Measurements from ENCODE around the gene F8. TPM values are rescaled to one million over a fixed set of nuclear protein-coding genes. Genes with fewer than 3 reads are reported as not detected.

The F8 gene
- total and polyA plus RNA-seq, 2 donors (not counting 1 experiment from before 2014, with no cell fraction given) = 4.5 to 7.9 TPM

DNA sequence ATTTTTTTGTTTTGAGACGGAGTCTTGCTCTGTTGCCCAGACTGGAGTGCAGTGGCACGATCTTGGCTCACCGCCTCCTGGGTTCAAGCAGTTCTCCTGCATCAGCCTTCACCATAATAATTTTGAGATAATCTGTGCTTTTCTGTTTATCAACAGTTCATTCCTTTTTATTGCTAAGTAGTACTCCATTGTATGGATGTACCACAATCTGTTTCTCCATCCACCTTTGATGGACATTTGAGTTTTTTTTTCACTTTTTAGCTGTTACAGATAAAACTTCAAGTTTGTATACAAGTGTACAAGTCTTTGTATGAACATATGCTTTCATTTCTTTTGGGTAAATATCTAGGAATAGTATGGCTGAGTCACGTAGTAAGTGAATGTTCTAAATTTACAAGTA, 13.2 kb upstream of the F8 start:
- no peaks in the 10 kb centered on the region for H3K4me1 ChIP-seq (ENCODE audit: control insufficient read depth, extremely low read depth, insufficient read depth, low read length)
- H3K36me3 ChIP-seq (ENCODE audit: control insufficient read depth, insufficient read depth, low read length) = no peaks in the 10 kb centered on the region
- H4K20me1 ChIP-seq (ENCODE audit: control insufficient read depth, extremely low read depth, insufficient read depth, low read length) = no peaks in the 10 kb centered on the region
- H3K79me2 ChIP-seq (ENCODE audit: control insufficient read depth, insufficient read depth, low read length) = no peaks in the 10 kb centered on the region
- H3K27ac ChIP-seq (ENCODE audit: insufficient read depth, low read length) = no peak overlapping the region
- no peaks in the 10 kb centered on the region for H3K27me3 ChIP-seq (ENCODE audit: control insufficient read depth, insufficient read depth, low read length)
- no peak overlapping the region for H3K9ac ChIP-seq (ENCODE audit: insufficient read depth, low read length)
- H3K9me3 ChIP-seq (ENCODE audit: control insufficient read depth, insufficient read depth, low read depth, low read length) = no peaks in the 10 kb centered on the region
- no peak overlapping the region for H3K4me3 ChIP-seq (replicated peaks in 1 of 4; ENCODE audit: control extremely low read depth in 1 of 4, insufficient read depth in 1 of 4, low read depth in 3 of 4, low read length in 4 of 4)
- DNase-seq (ENCODE audit: low read depth in 2 of 2) = no peak
- no peak overlapping the region for H3K4me2 ChIP-seq (ENCODE audit: extremely low read depth, insufficient read depth, low read length)
- no peak overlapping the region for H2AFZ ChIP-seq (ENCODE audit: low read length)
- TF ChIP-seq, protein P1, sequence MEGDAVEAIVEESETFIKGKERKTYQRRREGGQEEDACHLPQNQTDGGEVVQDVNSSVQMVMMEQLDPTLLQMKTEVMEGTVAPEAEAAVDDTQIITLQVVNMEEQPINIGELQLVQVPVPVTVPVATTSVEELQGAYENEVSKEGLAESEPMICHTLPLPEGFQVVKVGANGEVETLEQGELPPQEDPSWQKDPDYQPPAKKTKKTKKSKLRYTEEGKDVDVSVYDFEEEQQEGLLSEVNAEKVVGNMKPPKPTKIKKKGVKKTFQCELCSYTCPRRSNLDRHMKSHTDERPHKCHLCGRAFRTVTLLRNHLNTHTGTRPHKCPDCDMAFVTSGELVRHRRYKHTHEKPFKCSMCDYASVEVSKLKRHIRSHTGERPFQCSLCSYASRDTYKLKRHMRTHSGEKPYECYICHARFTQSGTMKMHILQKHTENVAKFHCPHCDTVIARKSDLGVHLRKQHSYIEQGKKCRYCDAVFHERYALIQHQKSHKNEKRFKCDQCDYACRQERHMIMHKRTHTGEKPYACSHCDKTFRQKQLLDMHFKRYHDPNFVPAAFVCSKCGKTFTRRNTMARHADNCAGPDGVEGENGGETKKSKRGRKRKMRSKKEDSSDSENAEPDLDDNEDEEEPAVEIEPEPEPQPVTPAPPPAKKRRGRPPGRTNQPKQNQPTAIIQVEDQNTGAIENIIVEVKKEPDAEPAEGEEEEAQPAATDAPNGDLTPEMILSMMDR (conservative IDR thresholded peaks at IDR 0.05 in 1 of 2, IDR thresholded peaks at IDR 0.05 in 1 of 2; ENCODE audit: low read depth in 1 of 2, low read length in 2 of 2) = no peak
- no peak for TF ChIP-seq EZH2 (IDR thresholded peaks at IDR 0.05; ENCODE audit: low read length, missing control alignments)

DNA sequence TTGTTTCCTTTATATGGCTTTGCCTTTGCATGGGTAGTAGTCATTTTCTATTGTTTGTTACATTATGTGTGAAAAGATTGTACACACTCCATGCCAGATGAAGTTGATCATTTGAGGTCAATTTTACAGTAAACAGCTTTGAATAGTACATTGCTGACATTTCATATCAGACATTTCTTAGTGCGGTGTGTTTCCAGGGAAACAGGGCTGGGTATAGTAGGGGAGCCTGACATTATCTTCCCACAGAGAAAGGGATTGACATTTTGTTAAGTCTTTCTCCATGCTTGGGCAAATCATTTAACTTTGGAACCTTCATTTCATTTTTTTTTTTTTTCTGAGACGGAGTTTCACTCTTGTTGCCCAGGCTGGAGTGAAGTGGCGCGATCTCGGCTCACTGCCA, 9.1 kb upstream of the F8 start:
- peak in 1 of 2 donors; percentile 12 for DNase-seq (ENCODE audit: low read depth in 2 of 2)
- H3K4me2 ChIP-seq (ENCODE audit: extremely low read depth, insufficient read depth, low read length) = no peak overlapping the region
- TF ChIP-seq, protein P1 (conservative IDR thresholded peaks at IDR 0.05 in 1 of 2, IDR thresholded peaks at IDR 0.05 in 1 of 2; ENCODE audit: low read depth in 1 of 2, low read length in 2 of 2) = no peak
- no peak for TF ChIP-seq EZH2 (IDR thresholded peaks at IDR 0.05; ENCODE audit: low read length, missing control alignments)
- H3K27me3 ChIP-seq (ENCODE audit: control insufficient read depth, insufficient read depth, low read length) = no peaks in the 10 kb centered on the region
- no peaks in the 10 kb centered on the region for H3K4me1 ChIP-seq (ENCODE audit: control insufficient read depth, extremely low read depth, insufficient read depth, low read length)
- no peaks in the 10 kb centered on the region for H3K9me3 ChIP-seq (ENCODE audit: control insufficient read depth, insufficient read depth, low read depth, low read length)
- no peaks in the 10 kb centered on the region for H3K36me3 ChIP-seq (ENCODE audit: control insufficient read depth, insufficient read depth, low read length)
- no peaks in the 10 kb centered on the region for H4K20me1 ChIP-seq (ENCODE audit: control insufficient read depth, extremely low read depth, insufficient read depth, low read length)
- H3K9ac ChIP-seq (ENCODE audit: insufficient read depth, low read length) = no peak overlapping the region
- no peak overlapping the region for H3K4me3 ChIP-seq (replicated peaks in 1 of 4; ENCODE audit: control extremely low read depth in 1 of 4, insufficient read depth in 1 of 4, low read depth in 3 of 4, low read length in 4 of 4)
- no peak overlapping the region for H2AFZ ChIP-seq (ENCODE audit: low read length)
- H3K79me2 ChIP-seq (ENCODE audit: control insufficient read depth, insufficient read depth, low read length) = peaks cover 2% of the 10 kb centered on the region
- no peak overlapping the region for H3K27ac ChIP-seq (ENCODE audit: insufficient read depth, low read length)

DNA sequence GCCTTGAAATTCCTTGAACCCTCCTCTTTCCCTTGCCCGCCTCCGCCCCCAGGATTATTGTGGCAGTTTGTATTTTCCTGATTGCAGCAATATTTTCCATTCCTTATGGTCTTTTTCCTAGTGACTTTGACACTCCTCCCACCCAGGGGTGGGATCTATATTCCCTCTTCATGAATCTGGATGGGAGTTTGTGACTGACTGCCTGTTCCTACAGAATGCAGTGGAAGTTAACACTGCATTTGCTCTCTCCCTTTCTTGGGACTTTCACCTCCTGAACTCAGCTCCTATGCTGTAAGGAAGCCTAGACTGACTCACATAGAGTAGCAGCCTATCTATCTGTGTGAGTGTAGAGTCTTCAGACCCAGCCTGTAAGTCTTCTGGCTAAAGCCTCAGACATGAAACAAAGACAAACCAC, 6.4 kb upstream of the F8 start:
- no peak overlapping the region for H2AFZ ChIP-seq (ENCODE audit: low read length)
- no peaks in the 10 kb centered on the region for H3K36me3 ChIP-seq (ENCODE audit: control insufficient read depth, insufficient read depth, low read length)
- no peaks in the 10 kb centered on the region for H3K9me3 ChIP-seq (ENCODE audit: control insufficient read depth, insufficient read depth, low read depth, low read length)
- no peak overlapping the region for H3K4me3 ChIP-seq (replicated peaks in 1 of 4; ENCODE audit: control extremely low read depth in 1 of 4, insufficient read depth in 1 of 4, low read depth in 3 of 4, low read length in 4 of 4)
- H3K27me3 ChIP-seq (ENCODE audit: control insufficient read depth, insufficient read depth, low read length) = no peaks in the 10 kb centered on the region
- TF ChIP-seq, protein P1 (conservative IDR thresholded peaks at IDR 0.05 in 1 of 2, IDR thresholded peaks at IDR 0.05 in 1 of 2; ENCODE audit: low read depth in 1 of 2, low read length in 2 of 2) = no peak
- no peak for TF ChIP-seq EZH2 (IDR thresholded peaks at IDR 0.05; ENCODE audit: low read length, missing control alignments)
- peak overlapping the region; percentile 13 for H3K4me2 ChIP-seq (ENCODE audit: extremely low read depth, insufficient read depth, low read length)
- H4K20me1 ChIP-seq (ENCODE audit: control insufficient read depth, extremely low read depth, insufficient read depth, low read length) = no peaks in the 10 kb centered on the region
- no peak overlapping the region for H3K9ac ChIP-seq (ENCODE audit: insufficient read depth, low read length)
- H3K27ac ChIP-seq (ENCODE audit: insufficient read depth, low read length) = peak overlapping the region; percentile 23
- DNase-seq (ENCODE audit: low read depth in 2 of 2) = peak; percentile 11 to 69
- peaks cover 2% of the 10 kb centered on the region for H3K79me2 ChIP-seq (ENCODE audit: control insufficient read depth, insufficient read depth, low read length)
- no peaks in the 10 kb centered on the region for H3K4me1 ChIP-seq (ENCODE audit: control insufficient read depth, extremely low read depth, insufficient read depth, low read length)
